ENCODE measurements around the gene USHBP1.

Gene USHBP1

DNA sequence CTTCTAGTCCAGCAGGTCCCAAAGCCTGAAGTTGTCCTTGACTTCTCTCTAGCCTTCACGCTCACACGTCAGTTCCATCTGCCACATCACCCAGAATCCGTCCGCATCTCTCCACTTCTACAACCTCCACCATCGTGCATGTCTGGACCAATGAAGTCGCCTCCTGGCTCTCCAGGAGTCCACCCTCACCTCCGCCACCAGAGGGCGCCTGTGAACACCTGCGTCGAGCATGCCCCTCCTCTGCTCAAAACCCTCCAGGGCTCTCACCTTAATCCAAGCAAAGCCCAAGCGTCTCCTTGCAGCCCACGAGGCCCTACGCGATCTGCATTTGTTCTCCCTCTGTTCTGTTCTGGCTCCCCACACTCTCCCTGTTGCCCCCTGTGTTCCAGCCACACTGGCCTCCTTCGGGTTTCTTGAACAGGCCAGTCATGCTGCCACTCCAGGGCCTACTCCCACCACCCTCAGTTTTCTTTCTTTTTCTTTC, 3.7 kb downstream of the USHBP1 start:
- peak; percentile 92 for DNase-seq

- no peak for DNase-seq
These were observed 4.6 kb downstream of the USHBP1 start for GRCh38 chr19:17259934-17260333.

GRCh38 chr19:17259118-17259780, 5.3 kb downstream of the USHBP1 start:
- DNase-seq = no peak

GRCh38 chr19:17256130-17256529, 8.4 kb downstream of the USHBP1 start:
- no peak for DNase-seq

- no peak for DNase-seq
These were observed 9.4 kb downstream of the USHBP1 start for GRCh38 chr19:17255150-17255621.

DNA sequence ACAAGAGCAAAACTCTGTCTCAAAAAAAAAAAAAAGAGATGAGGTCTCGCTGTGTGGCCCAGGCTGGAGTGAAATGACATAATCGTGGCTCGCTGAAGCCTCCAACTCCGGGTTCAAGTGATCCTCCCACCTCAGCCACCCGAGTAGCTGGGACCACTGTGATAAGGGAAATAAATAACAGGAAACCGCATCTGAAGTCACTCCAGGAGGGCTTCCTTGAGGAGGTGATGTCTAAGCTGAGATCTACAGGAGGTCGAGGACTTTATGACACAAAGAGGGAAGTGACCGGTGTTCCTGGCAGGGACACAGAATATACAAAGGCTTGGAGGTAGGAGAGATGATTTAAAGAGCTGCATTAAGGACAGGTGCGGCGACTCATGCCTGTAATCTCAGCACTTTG, 9.9 kb downstream of the USHBP1 start:
- no peak for DNase-seq

DNA sequence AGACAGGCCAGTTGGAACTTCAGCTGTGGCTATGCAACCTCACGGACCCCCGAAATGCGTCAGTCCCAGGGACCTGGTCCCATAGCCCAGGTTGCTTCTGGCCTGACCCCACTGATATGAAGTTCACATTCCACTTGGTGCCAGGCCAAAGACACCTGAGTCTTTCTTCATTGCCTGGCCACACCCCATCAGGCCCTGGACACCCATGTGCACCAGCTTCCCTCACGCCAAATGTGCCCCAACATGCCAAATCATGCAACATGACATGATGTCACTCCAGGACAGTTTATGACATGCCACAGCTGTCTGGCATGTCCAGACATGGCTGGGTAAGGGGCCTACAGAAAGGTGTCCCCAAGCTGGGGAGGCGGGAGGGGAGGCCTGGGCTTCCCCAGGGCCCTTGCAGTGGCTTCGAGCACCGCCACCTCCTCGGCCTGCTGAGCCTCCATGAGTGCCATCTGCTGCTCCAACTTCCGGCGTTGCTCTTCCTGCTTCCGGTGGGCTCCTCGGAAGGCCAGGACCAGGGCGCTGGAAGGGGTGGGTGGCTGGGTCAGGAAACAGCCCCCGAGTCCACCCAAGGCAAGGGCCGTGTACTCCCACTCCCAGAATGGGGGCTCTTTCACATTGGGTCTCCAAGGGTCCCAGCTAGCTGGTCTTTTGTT, 14.5 kb downstream of the USHBP1 start:
- no peak for DNase-seq

DNA sequence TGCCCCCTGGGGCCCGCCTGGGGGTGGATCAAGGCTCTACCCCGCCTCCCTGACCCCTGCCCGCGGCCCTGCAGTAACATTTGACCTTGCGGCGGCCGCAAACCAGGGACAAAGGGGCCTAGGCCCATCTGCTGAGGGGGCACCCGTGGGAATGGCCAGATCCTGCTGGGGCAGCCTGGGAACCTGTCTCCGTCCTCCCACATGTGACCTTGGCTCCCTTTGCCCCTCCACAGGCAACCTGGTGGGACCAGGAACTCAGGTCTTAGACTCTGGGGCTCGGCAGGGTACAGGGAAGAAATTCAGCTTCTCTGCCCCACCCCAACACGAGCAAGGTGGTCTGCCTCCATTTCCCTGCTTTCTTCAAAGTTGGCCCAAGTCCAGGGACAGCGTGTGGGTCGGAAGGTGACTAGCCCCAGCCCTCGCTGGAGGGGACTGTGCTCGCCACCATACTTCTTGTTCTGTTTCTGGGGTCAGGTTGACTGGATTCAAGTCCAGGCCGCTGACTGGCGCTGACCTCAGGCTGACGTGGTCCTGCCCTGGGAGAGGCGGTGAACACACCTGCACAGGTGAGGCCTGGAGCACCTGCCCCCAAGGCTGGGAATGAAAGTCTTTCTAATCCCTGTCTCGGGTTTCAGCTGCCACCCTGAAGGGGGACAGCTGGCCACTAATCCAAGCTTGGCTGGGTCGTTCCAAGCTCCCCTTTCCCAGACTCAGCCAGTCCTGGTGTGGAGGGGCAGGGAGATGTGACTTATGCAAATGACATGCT, 16.4 kb downstream of the USHBP1 start:
- no peak for DNase-seq

- no peak for DNase-seq
These were observed 17.7 kb downstream of the USHBP1 start for GRCh38 chr19:17246681-17247425.

DNA sequence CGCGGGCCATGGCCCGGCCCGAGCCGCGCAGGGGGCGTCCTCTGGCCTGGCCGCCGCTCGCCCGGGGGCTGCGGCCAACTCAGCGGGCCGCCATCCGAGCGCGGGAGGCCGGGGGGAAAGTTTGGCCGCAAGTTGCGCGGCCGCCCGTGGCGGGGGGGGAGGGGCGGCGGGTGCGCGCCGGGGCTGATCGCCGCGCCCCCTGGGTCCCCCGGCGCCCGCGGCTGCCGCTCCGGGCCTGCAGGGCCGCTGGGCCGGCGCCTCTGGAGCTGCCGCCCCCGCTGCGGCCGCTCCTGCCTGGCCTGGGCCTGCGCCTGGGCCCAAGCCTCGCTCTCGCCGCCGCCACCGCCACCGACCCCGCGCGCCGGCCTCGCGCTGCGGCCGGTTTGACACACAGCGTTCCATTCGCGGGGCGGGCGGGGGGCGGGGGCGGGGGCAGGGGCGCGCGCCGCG, 19.0 kb downstream of the USHBP1 start, which contains the start of gene NR2F6:
TSS of gene NR2F6 (minus strand) at position 385 of the 450 bp plus-strand sequence. CDS start 699 bp downstream, outside the sequence.
- DNase-seq = no peak

DNA sequence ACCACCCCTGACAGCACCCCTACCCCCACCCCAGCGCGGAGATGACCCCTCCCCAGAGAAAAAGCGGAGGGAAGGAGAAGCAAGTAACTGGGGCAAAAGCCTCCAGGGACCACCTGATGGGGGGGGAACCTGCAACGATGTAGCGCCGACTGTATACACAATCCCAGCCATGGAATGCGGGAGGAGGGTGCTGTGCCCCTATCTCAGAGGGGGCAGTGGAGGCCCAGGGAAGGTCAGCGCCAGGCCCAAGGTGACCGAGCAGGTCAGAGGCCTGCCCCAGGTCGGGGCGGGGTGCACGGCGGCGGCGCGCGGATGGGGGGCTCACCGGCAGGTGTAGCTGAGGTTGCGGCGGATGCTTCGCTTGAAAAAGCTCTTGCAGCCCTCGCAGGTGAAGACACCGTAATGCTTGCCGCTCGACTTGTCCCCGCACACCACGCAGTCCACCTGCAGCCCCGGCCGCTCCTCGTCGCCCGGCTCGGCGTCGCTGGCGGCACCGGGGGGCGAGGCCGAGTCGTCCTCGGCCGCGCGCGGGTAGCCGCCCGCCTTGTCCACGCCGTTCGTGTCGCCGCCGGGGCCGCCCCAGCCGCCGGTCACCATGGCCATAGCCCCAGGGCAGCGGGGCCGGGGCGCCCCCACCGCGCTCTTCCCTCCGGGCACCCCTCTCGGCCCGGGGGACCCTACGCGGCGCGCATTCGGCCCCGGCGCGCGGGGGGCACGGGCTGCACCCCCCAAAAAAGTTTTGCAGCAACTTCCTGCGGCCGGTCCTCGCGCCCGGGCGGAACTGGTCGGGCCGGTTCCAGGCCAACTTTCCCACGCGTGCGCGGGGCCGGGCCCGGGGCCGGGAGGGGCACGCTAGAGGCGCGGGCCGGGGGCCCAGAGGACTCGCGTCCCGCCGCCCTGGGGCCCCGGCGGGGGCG, 19.7 kb downstream of the USHBP1 start:
- no peak for DNase-seq

GRCh38 chr19:17243830-17244617, 20.5 kb downstream of the USHBP1 start:
- no peak for DNase-seq

- no peak for DNase-seq
These were observed 21.2 kb downstream of the USHBP1 start for GRCh38 chr19:17243211-17243829.

- no peak for DNase-seq
These were observed 21.9 kb downstream of the USHBP1 start for GRCh38 chr19:17242431-17243208.

DNA sequence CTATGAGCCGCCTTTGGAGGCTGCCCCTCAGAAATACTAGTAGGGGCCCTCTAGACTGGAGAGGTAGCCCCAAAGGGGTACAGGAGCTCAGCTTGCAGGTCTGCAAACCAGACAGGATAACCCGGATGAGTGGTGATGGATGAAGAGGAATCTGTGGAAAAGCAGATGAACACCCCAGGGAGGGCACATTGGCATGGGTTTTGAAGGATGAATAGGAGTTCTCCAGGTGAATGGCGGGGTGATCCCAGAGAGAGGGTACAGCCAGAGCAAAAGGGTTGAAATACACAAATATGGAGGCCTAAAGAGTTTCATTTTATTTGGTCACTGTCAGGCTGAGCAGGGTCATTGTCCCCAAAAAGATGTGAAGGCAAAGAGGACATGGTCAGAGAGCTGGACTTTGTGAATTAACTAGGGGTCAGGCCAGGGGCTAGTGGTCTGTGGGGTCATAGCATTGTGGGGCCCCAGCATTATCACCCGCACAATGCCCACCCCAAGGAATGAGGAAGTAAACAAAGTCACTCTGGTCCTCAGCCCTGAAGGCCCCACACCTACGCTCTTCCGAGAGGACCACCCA, 23.6 kb downstream of the USHBP1 start:
- DNase-seq = no peak

GRCh38 chr19:17240062-17240752, 24.3 kb downstream of the USHBP1 start:
- DNase-seq = no peak

DNA sequence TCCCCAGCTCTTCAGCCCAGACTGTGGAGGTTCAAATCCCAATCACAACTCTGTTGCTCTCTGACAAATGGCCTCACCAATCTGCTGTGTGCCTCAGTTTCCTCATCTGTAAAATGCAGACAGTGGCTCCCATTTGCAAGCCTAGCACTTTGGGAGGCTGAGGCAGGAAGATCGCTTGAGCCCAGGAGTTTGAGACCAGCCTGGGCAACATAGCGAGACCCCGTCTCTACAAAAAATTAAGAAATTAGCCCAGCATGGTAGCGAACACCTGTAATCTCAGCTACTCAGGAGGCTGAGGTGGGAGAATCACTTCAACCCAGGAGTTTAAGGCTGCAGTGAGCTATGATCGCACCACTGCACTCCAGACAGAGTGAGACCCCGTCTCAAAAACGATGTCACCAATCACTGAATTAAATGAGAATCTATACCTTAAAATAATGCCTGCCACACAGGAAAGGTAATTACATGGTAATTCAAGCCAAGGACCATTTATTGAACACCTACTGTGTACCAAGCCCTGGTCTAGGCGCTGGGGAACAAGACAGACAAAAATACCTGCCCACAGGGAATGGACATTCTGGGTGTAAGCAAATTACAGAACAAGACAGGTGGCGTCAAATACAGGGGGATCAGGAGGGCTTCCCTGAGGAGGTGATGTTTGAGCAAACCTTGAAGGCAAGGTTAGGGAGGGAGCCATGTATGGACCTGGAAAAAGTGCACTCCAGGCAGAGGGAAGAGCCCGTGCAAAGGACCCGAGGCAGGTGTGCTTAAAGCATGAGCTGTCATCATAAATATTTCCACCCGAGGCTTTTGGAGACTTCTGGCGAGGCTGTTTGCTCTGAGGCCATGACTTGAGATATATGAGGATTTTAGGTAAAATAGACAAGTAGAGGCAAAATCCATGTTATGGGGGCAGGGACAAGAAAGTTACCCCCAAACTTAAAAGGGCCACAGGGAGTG, 26.5 kb downstream of the USHBP1 start:
- no peak for DNase-seq
